ENCODE measurements around the gene MTHFSD.

Gene MTHFSD

DNA sequence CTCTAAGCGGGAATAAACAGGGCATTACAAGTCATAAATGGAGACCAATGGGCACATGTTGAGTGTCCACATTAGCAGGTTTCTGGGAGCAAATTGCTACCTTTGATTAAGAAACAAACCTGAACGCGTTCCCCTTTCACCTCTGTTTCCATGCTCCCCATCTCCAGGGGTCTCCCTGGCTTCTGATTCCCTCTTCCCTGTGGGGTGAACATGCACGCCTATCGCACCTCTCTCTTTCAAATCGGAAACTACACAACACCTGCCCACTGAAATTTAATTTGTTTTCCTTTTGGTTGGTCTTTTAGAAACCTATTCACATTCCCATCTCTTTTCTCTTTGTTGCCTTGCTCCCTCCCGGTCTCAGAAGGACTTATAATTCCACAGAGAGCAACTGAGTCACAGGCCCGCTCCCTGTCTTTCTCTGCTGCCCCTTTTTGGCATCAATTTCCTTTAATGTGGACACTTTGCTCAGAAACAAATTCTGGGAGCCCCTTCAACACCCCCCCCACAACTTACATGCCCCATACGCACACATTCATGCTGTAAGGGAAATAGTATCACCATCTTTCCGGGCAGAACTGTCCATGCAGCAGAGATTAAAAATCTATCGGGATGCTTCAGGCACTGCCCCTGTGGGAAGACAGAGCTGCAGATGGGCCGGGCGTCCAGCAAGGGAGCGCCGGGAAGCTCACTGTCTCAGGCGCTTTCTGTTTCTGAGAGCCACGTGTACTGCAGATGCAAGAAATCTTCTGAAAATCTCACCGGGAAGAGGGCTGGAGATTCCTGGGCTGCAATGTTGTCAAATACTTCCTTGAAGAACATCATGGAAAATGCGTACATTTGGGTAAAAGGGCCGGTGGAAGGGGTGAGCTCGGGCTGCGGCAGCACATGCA is 51.9 kb downstream of the MTHFSD start:
- no peak for DNase-seq (ENCODE audit: low spot score)

DNA sequence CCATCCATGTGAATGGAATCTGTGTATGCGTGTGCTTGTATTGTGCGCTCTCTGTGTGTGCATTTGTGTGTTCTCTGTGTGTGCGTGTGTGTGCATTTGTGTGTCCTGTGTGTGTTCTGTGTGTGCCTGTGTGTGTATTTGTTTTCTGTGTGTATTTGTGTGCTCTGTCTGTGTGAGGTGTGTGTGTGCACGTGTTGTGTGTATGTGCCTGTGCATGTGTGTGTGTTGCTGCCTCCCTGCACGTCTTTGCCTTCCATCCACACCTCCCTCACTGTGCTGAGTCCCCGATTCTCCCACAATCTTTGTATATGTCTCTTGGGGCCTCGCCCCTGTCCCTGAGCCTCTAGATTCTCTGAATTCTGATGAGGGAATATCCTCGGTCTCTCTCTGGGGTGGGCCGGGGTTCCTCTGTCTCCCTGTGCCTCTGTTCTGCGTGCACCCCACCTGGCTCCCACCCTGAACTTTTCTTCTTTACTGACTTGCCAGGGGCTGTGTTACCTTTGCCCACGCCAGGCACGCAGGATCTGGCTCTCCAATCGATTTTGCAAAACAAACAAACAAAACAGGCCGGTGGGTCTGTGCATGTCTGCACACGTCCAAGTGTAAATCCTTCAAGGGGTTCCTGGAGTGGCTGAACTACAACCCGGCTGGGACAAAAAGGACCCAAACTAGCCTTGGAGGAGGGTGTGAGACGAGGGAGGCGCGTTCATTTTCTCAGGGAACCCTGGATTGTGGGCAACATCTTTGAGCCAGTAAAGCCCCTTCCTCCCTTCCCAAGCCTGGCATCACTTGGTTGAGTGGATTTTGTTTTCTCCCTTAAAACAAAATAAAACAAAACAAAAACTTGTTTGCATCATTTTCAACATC is 52.8 kb downstream of the MTHFSD start:
- no peak for DNase-seq (ENCODE audit: low spot score)

DNA sequence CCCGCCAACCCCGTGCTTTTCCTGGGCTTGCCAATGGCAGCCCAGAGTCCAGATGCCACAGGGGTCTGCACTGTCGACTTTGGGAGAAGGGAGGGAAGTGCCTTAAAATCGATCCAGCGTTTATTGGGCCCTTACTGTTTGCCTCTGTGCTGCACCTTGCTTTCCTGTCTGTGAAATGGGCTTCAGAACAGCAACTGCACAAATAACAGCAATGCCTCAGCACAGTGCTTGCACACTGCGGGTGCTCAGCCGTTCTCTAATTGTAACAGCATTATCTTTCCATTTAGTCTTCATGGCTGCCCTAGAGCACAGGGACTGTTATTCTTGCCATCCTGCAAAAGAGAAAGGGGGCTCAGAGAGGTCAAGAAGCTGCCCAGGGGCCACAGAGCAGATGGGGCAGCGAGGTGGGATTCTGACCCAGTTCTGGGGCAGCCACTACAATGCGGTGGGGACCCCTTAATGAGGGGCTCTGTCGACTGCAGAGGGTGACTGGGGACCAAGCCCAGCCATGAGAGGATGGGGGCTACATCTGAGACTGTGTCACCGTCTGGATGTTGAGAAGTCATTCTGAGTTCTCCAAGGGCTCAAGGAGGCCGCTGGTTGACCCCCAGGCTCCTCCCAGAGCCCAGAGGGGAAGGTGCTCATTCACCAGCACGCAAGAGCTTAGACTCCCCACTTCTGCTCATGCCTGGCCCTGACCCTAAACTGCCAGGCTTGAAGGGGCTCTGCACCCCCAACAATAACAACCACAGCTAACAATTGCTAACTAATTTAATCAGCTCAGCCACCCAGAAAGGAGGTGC is 54.1 kb downstream of the MTHFSD start:
- no peak for DNase-seq (ENCODE audit: low spot score)

DNA sequence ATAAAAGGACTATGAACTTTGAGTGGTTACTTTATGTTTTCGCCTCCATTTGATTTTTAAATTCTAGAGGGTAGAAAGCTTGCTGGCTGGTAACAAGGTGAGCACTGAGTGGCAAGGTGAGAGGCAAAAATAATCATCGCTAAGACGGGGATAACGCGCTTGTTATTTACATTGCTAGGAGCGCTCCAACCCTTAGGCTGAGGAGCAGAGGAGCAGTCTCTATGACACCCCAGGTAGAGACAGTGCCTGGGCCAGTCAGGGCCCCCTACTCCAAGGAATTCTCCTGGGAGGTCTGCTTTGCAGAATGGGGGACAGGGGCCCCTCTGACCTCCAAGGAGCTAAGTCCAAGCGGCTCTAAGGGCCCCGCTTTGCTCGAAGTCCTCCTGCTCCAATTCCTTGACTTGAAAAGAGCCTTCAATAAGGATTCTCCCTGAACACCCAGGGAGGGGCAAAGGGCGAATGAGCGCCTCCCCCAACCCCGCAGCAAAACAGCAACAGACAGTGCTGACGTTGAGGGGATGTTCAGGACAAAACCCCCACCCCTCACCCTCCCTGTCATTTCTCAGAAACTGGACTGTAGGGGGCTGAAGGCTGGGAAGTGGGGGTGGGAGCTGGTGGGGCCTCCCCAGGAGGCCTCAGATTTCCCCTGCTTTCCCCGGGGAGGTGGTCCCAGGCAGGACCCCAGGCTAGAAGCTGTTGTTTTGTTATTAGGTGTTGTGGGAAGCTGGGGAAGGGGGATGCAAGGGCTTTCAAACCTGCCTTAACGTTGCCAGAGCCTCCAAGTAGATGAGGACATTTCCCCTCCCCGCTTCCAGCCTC is 54.9 kb downstream of the MTHFSD start:
- DNase-seq (ENCODE audit: low spot score) = no peak

DNA sequence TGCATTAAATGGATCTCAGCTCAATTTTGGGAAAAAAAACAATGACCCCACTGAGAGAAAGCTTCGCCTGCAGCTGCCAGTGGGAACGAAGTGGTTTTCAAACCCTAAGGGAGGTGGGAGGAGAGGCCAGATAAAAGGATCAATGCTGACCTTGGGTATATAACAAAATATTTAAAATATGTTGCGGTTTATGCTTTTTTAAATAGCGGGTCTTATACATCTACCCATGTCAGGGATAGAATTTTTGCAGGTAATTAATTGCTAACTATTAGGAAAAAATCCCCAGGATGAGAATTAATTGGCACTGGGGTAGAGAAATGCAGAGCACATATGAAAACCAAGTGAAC is 55.6 kb downstream of the MTHFSD start:
- DNase-seq (ENCODE audit: low spot score) = no peak

DNA sequence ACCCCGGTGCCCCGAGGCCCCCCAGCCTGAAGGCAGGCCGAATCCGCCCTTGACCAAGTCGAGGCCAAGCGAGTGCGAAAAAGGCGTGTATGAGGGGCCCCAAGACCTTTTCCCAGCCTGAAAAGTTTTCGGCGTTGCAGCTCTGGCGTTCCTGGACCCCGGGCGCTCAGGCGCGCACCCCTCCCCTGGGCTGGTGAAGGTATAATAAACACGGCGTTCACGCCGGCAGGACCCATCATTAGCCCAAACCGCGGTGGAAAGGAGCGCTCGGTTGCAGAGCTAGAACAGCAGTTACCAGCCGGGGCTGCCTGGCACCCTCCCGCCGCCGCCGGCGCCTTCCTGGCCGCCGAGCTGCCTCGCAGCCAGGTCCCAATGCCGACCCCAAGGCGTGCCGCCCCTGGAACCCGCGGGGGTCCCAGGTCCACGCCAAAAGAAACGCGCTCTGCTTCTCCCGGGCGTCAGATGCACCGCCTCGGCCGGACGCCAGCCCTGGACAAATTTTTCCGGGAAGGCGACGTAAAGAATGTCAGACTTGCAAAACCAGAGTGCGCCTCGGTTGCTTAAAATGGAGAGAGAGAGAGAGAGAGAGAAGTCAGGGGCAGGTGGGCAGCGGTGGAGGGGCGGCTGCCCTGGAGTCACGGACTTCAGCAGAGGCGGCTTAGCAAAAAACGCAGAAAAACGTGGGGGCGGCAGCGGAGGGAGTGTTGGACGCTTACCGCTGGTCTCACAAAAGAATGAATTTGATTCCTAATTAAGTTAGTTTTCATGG is 56.2 kb downstream of the MTHFSD start:
- no peak for DNase-seq (ENCODE audit: low spot score)

DNA sequence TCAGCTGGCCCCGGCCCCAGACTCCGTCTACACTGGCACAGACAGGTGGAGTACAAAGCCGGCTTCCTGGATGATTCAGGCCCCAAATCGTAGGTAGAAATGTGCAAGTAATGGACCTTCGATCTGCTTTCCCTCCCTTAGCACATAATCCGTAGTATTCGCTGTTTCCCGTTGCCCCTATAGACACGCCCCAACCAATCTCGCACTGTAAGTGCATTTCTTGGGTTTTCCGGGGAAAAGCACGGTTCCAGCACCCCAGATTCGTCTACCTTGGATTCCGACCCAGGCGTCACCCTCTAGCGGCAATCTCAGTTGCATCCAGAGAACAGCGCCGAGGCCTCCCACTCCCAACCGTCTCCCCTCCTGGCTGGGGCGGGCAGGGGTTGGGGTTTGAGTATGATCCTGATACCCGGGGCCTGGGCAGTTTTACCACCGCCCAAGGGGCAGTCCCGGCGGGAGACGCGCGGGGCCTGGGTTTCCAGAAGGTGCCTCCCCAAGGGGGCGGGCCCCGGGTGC is 56.8 kb downstream of the MTHFSD start:
- no peak for DNase-seq (ENCODE audit: low spot score)

DNA sequence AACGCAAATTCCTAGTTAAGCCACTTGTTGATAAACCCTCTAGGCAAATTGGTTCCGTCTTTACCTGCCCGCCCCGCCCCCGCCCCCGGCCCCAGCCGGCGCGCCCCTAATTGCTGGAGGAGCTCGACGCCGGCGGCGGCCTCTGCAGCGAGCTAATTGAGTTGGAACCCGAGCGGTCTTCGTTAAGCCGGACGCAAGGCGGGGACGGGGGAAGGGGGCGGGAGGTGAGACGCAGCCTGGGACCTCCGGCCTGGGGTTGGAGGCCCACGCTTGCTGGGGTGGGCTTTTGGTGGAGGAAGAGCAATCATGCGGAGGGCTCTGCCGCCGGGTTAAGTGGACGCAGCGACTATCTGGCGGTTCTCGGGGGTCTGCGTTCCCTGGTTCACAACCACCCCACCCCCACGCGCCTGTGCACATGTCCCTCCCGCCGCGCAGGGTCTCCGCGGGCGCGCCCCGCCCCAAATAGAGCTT is 57.4 kb downstream of the MTHFSD start:
- DNase-seq (ENCODE audit: low spot score) = no peak

DNA sequence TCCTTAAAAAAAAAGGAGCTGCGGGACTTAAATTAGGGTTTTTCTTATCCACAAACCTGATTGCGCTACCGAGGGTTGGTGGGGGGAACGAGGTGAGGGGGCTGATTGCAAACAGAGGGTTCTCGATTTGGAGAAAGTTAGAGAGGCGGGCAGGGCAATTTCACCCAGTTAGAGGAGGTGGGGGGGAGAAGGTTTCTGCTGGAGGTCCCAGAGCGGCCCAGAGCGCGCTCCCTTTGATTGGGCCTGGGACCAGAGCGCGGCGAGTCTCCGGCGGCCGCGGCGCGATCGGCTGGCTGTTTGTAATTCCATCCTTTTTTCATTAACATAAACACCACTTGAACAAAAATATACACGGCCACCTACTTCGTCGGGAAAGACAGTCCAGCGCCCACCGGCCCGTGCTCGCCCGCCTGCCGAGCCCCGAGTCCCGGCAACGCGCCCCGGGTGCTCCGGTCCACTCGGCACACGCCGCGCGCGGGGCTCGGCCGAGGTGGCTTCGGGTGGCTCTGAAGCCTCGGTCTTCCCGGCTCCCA is 58.0 kb downstream of the MTHFSD start:
- no peak for DNase-seq (ENCODE audit: low spot score)

DNA sequence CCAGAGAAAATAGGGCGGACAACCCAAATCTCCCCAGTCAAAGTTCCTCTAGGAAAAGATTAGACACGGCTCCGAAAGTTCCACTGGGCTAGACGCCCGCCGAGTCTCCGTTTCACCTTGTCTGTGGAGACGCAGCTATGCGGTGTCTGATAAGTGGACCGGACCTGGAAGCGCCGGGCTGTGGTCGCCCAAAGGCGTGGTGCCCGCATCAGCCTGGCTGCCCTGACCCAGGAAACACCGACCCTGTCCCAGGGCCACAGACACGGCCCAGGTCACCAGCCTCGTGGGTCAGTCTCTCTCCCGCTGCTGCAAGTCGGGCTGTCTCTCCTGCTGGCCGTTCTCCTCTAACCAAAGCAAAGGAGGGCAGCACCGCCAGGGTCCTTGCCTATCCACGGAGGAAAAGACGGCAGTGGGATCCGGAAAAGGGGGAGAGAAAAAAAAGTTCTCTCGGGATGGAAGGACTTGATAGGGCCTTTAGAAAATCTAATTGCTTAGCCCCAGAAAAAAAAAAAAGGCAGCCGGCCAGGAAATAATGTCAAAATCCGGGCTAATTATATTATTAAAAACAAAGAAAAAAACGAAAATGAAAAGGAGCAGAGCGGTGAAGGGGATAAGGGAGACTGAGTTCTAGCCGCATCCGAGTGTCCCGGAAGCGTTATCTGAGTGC is 58.6 kb downstream of the MTHFSD start:
- no peak for DNase-seq (ENCODE audit: low spot score)

DNA sequence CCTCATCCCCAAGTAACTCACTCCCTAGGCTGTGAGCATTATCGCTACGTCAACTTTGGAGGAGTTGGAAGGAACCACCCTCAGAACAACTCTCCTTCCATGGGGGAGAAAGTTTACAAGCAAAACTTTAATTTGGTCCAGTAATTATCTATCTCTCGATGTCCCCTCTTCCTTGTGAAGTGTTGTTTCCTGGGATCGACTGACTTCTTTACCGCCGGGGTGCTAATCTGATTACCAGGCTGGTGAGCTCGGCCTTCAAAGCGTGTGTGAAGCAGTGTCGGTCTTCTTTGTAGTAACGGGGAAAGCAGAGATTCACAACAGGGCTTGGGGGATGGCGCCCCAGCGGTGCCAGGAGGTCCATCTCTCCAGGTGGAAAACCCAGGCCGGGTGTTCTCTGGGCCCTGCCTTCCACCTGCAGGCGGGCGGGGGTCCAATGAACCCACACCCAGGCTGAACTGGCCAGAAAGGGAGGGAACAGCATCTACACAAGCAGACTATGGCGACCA is 59.2 kb downstream of the MTHFSD start:
- no peak for DNase-seq (ENCODE audit: low spot score)

DNA sequence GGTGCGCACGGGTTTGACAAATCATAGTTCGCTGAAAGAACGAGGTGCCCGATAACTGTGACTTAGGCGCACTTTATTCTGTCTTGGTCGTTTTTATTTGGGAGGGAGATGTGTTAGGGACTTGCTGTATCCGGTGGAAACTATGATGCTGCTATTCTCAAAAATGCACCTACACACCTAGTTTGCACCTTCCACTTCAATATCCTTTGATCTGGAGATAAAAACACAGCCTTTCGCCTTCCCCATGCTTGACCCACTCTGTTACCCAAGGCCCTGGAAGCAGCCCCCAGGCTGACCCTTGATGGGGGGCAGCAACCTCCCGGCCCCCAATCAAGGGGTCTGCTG is 59.7 kb downstream of the MTHFSD start:
- no peak for DNase-seq (ENCODE audit: low spot score)

DNA sequence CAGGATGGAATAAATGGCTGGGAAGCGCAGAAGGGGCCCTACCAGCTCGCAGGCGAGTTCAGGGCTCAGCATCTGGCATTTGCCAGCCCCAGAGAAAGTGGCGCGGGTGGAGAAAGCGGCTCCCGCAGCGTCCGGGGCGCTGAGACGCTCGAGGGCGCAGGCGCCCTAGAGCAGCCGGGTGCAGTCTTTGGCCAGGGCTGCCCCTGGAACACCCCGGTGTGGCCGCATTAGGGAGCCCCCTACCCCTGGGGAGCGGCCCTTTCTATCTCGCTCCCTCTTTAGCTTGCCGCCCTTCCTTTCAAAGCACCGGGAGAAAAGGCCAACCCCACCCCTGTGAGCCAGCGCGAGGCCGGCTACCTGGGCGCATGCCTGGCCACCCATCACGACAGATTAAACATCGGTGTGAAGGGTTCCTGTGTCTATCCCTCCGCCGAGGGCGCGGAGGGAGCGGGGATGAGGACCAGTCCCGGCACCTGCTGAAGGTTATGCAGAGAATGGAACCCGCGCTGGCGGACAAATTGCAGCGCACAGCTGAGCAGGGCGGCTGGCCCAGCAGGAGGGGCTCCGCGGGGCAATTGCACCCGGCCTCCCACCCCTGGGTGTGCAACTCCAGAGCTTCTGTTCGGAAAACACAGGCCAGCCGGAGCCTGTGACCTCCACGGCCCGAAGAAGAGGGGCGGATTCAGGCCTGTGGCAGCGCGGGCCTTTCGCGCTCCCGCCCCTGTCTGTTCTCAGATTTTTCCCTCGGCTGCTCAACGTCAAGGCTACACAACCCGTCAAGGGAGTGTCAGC is 60.3 kb downstream of the MTHFSD start:
- DNase-seq (ENCODE audit: low spot score) = no peak

DNA sequence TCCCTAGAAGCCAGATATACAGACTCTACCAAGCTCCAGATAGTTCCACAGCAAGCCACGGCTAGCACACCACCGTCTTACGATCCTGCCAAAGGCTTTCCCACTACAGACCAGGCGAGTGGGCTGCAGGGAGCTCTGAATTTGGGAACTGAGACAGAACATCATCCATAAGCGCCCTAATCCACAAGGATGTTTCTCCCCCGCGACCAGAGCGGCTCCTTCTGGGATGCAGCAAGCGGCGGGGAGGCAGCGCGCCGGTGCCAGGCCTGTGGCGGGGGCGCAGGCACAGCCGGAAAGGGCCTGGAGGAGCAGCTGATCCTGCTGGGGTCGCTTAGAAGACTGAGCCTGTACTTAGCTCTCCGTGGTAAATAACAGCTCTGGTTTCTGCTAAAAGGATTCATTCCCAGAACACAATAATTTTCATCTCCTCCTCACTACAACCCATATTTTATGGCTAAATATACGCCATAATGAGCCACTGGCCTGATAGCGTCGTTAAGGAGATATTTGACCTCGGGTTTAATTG is 60.9 kb downstream of the MTHFSD start:
- DNase-seq (ENCODE audit: low spot score) = no peak

DNA sequence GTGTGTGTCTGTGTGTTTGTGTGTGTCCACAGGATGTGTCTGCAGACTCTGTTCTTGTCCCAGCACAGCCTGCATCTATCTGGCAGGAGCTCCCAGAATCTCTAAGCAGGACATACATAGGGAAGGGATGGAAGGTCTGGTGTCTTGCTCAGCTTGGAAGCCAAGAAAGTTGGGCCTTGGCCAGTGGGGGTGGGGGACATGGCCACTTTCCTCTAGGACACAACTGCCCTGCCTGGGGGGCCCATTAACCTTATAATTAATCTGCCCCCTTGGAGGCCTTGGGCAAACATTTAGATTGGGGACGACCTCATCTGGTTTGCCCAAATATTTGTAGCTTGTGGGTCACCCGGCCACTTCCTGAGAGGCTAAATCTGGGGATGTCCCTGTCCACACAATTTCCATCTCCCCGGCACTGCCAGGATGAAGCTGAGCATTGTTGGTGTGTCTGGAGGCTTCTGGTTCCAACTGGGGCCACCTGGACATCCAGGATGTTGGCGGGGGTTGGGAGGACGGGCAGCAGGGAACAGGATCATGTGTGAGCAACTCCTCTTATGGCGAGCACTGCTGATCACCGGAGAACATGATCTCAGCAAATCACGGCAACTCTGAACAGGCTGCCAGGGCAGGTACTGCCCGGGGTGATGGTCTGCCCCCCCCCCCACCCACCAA is 61.9 kb downstream of the MTHFSD start:
- no peak for DNase-seq (ENCODE audit: low spot score)

DNA sequence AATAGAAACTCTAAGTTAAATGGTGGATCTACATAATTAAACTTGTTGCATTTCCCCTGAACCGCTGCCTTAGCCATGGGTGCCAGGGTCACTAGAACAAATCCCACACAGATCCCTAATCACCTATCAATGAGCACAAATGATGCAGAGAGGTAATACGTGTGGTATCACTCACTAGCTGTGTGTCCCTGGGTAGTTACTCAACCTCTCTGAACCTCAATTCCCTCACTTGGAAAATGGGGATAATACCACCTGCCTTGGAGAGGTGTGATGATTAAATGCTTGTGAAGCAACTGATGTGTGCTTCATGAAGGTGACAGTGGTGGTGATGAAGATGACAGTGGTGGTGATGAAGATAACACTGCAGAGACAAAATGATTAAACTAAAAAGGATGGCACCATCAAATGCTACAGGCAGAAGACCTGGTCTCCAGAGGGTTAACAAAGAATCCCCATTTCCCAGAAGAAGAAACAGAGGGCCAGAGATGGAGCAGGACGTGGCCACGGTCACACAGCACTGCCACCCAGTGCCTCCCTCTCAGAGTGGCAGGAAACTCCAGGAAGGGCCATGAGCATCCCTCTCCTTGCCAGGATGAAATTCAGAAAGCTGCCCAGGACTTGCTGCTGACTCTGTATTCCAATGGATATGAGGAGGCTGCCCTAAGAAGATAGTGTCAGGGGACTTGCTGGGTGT is 62.6 kb downstream of the MTHFSD start:
- no peak for DNase-seq (ENCODE audit: low spot score)

DNA sequence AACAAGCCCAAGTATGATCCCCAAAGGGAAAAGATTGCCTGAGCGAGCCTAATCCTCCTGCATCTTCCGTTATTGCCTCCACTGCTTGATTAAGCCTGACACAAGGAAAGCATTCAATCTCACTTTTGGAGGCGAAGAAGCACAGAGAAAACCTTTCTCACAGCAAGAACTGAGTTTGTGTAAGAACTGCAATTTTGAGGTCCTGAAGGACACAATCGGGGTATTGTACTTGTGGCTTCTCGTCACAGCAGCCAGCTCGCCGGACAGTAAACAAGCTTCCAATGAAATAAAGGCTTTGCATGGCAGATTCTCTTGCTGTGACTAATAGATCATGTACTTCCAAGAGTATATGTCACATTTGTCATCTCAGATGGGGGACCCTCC is 63.4 kb downstream of the MTHFSD start:
- DNase-seq (ENCODE audit: low spot score) = no peak
